K562 (cell line): ENCODE results near the gene TJAP1. TPM values are rescaled to one million over a fixed set of nuclear protein-coding genes. Genes with fewer than 3 reads are reported as not detected.

Experiments used
- BACH1 ChIP-seq: fragments of 200-800 bp; sonication (Bioruptor generic); IDR thresholded peaks from 2 replicates; pipeline ENCODE4 v1.6.1; 2016; ENCODE audit warnings: missing genetic modification characterization, missing compliant biosample characterization
- FOSL1 ChIP-seq: fragments of 200-800 bp; sonication (Bioruptor generic); conservative IDR thresholded peaks from 2 replicates; pipeline ENCODE4 v1.6.1; 2016; ENCODE audit warnings: missing genetic modification characterization, missing compliant biosample characterization
- HCFC1 ChIP-seq: IDR thresholded peaks from 2 replicates; pipeline ENCODE4 v1.6.1; 2012; ENCODE audit warnings: low read depth, low read length, improper control_type of control experiment
- NONO ChIP-seq, 2 experiments: fragments of 200-400 bp in 1 of 2; fragments of 450-650 bp in 1 of 2; formaldehyde crosslinking in 1 of 2; IDR thresholded peaks; 2 replicates each; pipeline ENCODE4 v1.6.1; 2017; ENCODE audit warnings: low read depth in 2 of 2, mild to moderate bottlenecking in 2 of 2, moderate library complexity in 2 of 2, low read length in 1 of 2
- SNIP1 ChIP-seq: fragments of 450-650 bp; IDR thresholded peaks from 2 replicates; pipeline ENCODE4 v1.7.1; 2017; ENCODE audit warnings: low read depth, mild to moderate bottlenecking
- TOE1 ChIP-seq, 2 experiments: fragments of 450-650 bp in 1 of 2; sonication (generic) in 1 of 2; formaldehyde crosslinking in 1 of 2; IDR thresholded peaks; 2 replicates each; pipeline versions ENCODE4 v1.7.1 to v1.8.0; 2016 to 2022; ENCODE audit warnings: borderline replicate concordance in 2 of 2, mild to moderate bottlenecking in 2 of 2, antibody characterized with exemption in 1 of 2, inconsistent platforms in 1 of 2, low read depth in 1 of 2, missing genetic modification reagents in 1 of 2, moderate library complexity in 1 of 2
- TRIM28 ChIP-seq: fragments of 450-650 bp; IDR thresholded peaks from 2 replicates; pipeline ENCODE4 v1.6.1; 2017
- ZNF165 ChIP-seq: fragments of 250-450 bp; sonication (Bioruptor Pico); IDR thresholded peaks from 2 replicates; pipeline ENCODE4 v1.4.0; 2020; ENCODE audit warnings: borderline replicate concordance
- ZNF184 ChIP-seq: sonication (generic); formaldehyde crosslinking; IDR thresholded peaks from 2 replicates; pipeline ENCODE4 v1.5.0; 2020; ENCODE audit warnings: missing genetic modification reagents
- ZNF23 ChIP-seq: fragments of 250-450 bp; sonication (Bioruptor Pico); IDR thresholded peaks from 2 replicates; pipeline ENCODE4 v1.4.0; 2020; ENCODE audit warnings: mild to moderate bottlenecking
- ZNF696 ChIP-seq: fragments of 250-450 bp; sonication (Bioruptor Pico); conservative IDR thresholded peaks from 2 replicates; pipeline ENCODE4 v1.4.0; 2020; ENCODE audit warnings: mild to moderate bottlenecking, moderate library complexity
- polyA plus RNA-seq, 8 experiments: library from polyadenylated mRNA; depleted of rRNA in 4 of 8; stranded (reverse) in 5 of 8; unstranded in 3 of 8; fragments of >200 nt; fragmentation: Nextera tagmentation in 2 of 8; fragmentation: Illumina TruSeq in 1 of 8; extraction: Ambion mirVana in 2 of 8; extraction: Trizol in 1 of 8; gene quantifications; 2 replicates each; pipeline versions ENCODE4 v1.2.1 to v1.2.3, GENCODE V29; 2011 to 2014; ENCODE audit warnings: inconsistent platforms in 1 of 8, missing spikeins in 1 of 8
- total RNA-seq, 7 experiments: library from RNA; depleted of rRNA in 6 of 7; stranded (reverse); fragments of >200 nt in 6 of 7; fragmentation: Illumina TruSeq in 2 of 7; extraction: Trizol in 2 of 7; gene quantifications; 2 replicates each; pipeline versions ENCODE4 v1.2.1 to v1.2.3, GENCODE V29; 2011 to 2021; ENCODE audit warnings: low replicate concordance in 1 of 7
- TF ChIP-seq, protein P1 (sequence below): IDR thresholded peaks from 2 replicates; pipeline ENCODE4 v1.6.1; 2012; ENCODE audit warnings: low read depth, low read length, improper control_type of control experiment, borderline replicate concordance
- TF ChIP-seq, protein P2 (sequence below), 2 experiments: fragments of 450-650 bp; formaldehyde crosslinking in 1 of 2; IDR thresholded peaks; 2 replicates each; pipeline versions ENCODE4 v1.4.0 to v1.6.1; 2014 to 2020; ENCODE audit warnings: mild to moderate bottlenecking in 2 of 2, borderline replicate concordance in 1 of 2, low read depth in 1 of 2
- TF ChIP-seq, protein P3 (sequence below): sonication (generic); formaldehyde crosslinking; IDR thresholded peaks from 2 replicates; pipeline ENCODE4 v1.8.0; 2022; ENCODE audit warnings: missing genetic modification reagents, mild to moderate bottlenecking, moderate library complexity, borderline replicate concordance

Gene TJAP1
- total and polyA plus RNA-seq, 9 of the 15 experiments (the other 6 are each of a cell fraction or from before 2014, with no cell fraction given) = 0.06 to 35.8 (median 16.2) TPM

DNA sequence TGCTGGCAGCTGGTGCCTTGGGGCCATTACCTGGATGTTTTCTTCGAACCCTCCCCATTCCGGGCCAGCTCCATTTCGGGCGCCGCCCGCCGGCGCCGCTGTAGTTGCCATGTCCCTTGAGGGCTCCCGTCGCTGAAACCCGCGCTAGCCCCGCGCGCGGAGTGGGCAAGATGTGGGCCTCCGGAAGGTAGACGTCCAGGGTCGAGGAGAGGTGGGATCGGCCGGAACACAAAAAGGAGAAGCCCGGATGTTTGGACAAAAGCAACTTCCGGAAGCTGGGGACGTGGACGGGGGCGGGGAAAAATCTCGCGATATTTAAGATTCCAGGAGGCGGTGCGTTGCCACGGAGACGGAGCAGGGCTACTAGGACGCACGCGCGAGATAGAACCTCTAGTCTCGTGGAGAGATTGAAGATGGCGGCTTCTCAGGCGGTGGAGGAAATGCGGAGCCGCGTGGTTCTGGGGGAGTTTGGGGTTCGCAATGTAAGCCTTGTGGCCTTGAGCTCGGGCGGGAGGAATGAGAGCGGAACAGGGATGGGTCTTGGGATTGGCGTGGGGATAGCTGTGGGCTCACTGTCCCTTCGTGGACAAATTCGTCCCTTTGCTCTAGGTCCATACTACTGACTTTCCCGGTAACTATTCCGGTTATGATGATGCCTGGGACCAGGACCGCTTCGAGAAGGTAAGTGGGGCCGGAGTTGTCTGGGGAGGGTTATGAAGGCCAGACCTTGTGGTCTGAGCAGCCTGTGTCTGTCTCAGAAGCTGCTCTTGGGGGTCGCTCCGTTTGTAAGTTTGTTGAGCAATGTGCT lies 39.5 kb downstream of the TJAP1 start, which contains the start of the genes POLR1C and YIPF3 (continued):
- TF ChIP-seq FOSL1 (tag) (peak; percentile 48; the same call in 1 of the 2 replicates), ZNF23 (CRISPR knock-in tag) (no peak), NONO (IDR thresholded peaks at IDR 0.05; ENCODE audit: low read depth in 2 of 2, low read length in 1 of 2) (0 out of 4 replicates have a peak, but pooled peaks of 1 of the 2 experiments have one; percentile 38), TOE1 (IDR thresholded peaks at IDR 0.05; ENCODE audit: borderline replicate concordance) (peak; percentile 26), TOE1 (CRISPR knock-in tag; IDR thresholded peaks at IDR 0.05; ENCODE audit: borderline replicate concordance, low read depth) (no peak; the same call in 1 of the 2 replicates), SNIP1 (no peak), ZNF184 (CRISPR knock-in tag) (no peak), BACH1 (tag) (no peak), ZNF696 (CRISPR knock-in tag) (no peak), HCFC1 (peak; percentile 81), ZNF165 (no peak), TRIM28 (peak; percentile 64; the same call in 1 of the 2 replicates)
- TF ChIP-seq, protein P1, sequence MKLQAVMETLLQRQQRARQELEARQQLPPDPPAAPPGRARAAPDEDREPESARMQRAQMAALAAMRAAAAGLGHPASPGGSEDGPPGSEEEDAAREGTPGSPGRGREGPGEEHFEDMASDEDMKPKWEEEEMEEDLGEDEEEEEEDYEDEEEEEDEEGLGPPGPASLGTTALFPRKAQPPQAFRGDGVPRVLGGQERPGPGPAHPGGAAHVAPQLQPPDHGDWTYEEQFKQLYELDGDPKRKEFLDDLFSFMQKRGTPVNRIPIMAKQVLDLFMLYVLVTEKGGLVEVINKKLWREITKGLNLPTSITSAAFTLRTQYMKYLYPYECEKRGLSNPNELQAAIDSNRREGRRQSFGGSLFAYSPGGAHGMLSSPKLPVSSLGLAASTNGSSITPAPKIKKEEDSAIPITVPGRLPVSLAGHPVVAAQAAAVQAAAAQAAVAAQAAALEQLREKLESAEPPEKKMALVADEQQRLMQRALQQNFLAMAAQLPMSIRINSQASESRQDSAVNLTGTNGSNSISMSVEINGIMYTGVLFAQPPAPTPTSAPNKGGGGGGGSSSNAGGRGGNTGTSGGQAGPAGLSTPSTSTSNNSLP = no peak
- TF ChIP-seq, protein P2, sequence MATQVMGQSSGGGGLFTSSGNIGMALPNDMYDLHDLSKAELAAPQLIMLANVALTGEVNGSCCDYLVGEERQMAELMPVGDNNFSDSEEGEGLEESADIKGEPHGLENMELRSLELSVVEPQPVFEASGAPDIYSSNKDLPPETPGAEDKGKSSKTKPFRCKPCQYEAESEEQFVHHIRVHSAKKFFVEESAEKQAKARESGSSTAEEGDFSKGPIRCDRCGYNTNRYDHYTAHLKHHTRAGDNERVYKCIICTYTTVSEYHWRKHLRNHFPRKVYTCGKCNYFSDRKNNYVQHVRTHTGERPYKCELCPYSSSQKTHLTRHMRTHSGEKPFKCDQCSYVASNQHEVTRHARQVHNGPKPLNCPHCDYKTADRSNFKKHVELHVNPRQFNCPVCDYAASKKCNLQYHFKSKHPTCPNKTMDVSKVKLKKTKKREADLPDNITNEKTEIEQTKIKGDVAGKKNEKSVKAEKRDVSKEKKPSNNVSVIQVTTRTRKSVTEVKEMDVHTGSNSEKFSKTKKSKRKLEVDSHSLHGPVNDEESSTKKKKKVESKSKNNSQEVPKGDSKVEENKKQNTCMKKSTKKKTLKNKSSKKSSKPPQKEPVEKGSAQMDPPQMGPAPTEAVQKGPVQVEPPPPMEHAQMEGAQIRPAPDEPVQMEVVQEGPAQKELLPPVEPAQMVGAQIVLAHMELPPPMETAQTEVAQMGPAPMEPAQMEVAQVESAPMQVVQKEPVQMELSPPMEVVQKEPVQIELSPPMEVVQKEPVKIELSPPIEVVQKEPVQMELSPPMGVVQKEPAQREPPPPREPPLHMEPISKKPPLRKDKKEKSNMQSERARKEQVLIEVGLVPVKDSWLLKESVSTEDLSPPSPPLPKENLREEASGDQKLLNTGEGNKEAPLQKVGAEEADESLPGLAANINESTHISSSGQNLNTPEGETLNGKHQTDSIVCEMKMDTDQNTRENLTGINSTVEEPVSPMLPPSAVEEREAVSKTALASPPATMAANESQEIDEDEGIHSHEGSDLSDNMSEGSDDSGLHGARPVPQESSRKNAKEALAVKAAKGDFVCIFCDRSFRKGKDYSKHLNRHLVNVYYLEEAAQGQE (IDR thresholded peaks at IDR 0.05; ENCODE audit: borderline replicate concordance) = no peak
- TF ChIP-seq, protein P2 (CRISPR knock-in tag; IDR thresholded peaks at IDR 0.05; ENCODE audit: low read depth) = peak; percentile 56; the same call in 1 of the 2 replicates
- TF ChIP-seq, protein P3, sequence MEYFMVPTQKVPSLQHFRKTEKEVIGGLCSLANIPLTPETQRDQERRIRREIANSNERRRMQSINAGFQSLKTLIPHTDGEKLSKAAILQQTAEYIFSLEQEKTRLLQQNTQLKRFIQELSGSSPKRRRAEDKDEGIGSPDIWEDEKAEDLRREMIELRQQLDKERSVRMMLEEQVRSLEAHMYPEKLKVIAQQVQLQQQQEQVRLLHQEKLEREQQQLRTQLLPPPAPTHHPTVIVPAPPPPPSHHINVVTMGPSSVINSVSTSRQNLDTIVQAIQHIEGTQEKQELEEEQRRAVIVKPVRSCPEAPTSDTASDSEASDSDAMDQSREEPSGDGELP (CRISPR knock-in tag) = peak; percentile 85
